ENCODE results near the gene CCDC183. TPM values are rescaled to one million over a fixed set of nuclear protein-coding genes. Genes with fewer than 3 reads are reported as not detected.
"Not testable (repeated sequence)": the region's sequence is repeated elsewhere in the genome, so short reads cannot be mapped to it uniquely, and the experiment has no call there.

CCDC183 gene
- total RNA-seq, 1 donor from 2014 or later, result 0.75 TPM

- no peak for DNase-seq (ENCODE audit: low spot score)
- no peak for ATAC-seq
These were observed 40.1 kb downstream of the CCDC183 start for GRCh38 chr9:136835932-136836904.

- no peak for DNase-seq (ENCODE audit: low spot score)
These were observed 41.2 kb downstream of the CCDC183 start for GRCh38 chr9:136837146-136837855.

GRCh38 chr9:136837856-136838277 is 41.7 kb downstream of the CCDC183 start:
- ATAC-seq; DNase-seq (ENCODE audit: low spot score): not testable (repeated sequence)

More at GRCh38 chr9:136837146-136837855, 41.2 kb downstream of the CCDC183 start:
- ATAC-seq, result no peak

DNA sequence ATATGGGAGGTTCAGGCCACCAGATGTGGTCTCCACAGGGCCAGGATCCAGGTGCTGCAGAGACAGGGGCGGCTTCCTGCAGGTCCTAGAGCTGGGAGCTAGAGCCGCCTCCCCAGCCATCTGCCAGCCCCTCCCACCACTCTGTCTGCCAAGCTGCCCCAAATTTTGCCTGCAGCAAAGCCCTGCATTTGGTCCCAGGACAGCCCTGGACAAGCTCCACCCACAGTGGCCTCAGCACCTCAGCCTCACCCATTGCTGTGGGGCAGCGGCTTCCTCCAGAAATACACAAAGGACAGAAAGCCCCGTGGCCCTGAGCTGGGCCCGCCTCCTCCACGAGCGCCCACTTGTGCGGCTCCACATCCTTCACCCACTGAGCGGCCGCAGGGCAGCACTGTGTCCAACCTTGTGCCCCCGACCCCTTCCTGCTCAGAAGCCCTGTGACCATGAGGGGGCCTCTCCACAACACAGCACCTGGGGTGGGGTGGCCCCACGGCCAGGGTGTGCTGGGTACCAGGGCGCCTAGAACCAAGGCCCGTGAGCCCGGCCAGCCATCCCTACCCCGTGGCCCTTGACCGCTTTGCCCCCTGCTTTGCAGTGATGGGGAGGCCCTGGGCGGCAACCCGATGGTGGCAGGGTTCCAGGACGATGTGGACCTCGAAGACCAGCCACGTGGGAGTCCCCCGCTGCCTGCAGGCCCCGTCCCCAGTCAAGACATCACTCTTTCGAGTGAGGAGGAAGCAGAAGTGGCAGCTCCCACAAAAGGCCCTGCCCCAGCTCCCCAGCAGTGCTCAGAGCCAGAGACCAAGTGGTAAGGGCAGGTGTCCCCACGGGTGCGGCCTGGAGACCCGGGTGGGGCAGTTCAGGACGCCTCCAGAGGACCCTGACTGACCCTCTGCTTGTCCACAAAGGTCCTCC is 42.4 kb downstream of the CCDC183 start:
- DNase-seq (ENCODE audit: low spot score) (no peak), ATAC-seq (no peak)

GRCh38 chr9:136839229-136840139 is 43.3 kb downstream of the CCDC183 start:
- ATAC-seq (no peak), DNase-seq (ENCODE audit: low spot score) (no peak)

- no peak for DNase-seq (ENCODE audit: low spot score)
- no peak for ATAC-seq
These were observed 44.2 kb downstream of the CCDC183 start for GRCh38 chr9:136840140-136840876.

- ATAC-seq (peak; percentile 80), DNase-seq (ENCODE audit: low spot score) (peak; percentile 96)
These were observed 44.9 kb downstream of the CCDC183 start for GRCh38 chr9:136840877-136841645.

- DNase-seq (ENCODE audit: low spot score) (peak; percentile 61), ATAC-seq (peak; percentile 4)
These were observed 45.7 kb downstream of the CCDC183 start for GRCh38 chr9:136841646-136842379.

- DNase-seq (ENCODE audit: low spot score) (peak; percentile 72), ATAC-seq (peak; percentile 58)
These were observed 46.3 kb downstream of the CCDC183 start, which contains the start of gene AJM1 for GRCh38 chr9:136842380-136842948. Gene AJM1 (plus strand): TSS chr9:136842478. CDS start chr9:136844415, 1,937 bp downstream.

- not testable (repeated sequence) for ATAC-seq; DNase-seq (ENCODE audit: low spot score)
These were observed 47.1 kb downstream of the CCDC183 start for GRCh38 chr9:136843159-136843800.

DNA sequence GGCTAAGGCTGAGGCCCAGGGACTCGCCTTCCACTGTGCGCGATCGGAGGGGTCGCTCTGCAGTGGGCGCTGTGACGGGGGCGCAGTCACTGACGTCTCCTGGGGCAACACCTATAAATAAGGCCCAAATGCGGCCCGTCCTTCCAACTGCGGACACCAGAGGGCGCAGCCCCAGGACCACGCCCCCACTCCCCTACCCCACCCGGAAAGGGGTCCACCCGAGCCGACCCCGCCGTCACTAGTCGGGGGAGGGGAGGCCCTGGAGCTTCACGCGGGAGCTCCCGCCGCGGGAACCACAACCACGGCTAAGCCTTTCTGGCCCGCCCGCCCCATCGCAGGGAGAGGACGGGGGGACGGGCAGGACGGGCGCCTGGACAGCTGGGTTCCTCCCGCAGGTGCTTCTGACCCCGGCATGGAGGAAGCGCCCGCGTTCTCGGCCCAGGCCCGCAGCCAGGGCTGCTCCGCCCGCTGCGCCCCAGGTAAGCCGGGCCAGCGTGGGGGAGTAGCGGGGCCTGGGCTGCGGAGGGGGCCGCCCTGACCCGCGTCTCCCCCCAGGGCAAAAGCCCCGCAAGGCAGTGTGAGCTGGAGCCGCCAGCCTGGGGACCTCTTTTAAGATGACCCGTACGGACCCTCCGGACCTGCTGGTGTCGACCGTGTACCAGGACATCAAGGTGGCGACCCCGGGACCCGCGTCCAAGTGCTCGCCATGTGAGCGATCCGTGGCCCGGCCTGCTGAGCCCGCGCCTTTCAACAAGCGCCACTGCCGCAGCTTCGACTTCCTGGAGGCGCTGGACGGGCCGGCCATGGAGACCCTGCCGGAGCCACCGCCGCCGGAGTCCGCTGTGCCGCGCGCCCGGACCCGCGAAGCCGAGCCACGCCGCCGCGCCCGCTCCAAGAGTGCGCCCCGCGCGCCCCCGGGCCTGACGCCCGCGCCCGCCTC is 47.9 kb downstream of the CCDC183 start:
- ATAC-seq, result not testable (repeated sequence)
- DNase-seq (ENCODE audit: low spot score), result peak; percentile 61

- DNase-seq (ENCODE audit: low spot score) (no peak), ATAC-seq (no peak)
These were observed 48.8 kb downstream of the CCDC183 start for GRCh38 chr9:136844761-136845464.

- DNase-seq (ENCODE audit: low spot score) (no peak), ATAC-seq (no peak)
These were observed 49.5 kb downstream of the CCDC183 start for GRCh38 chr9:136845465-136846260.
